Activated CD4-positive, alpha-beta T cell treated with anti-CD3 and anti-CD28 coated beads, Interleukin-2, amount 10 ng/mL, durations not matched to agents 24 days and 14 days (primary cell): Measurements from ENCODE around the gene MIB2. TPM values are rescaled to one million over a fixed set of nuclear protein-coding genes. Genes with fewer than 3 reads are reported as not detected.
"Not testable (repeated sequence)": the region's sequence is repeated elsewhere in the genome, so short reads cannot be mapped to it uniquely, and the experiment has no call there.

ENCODE experiments used
- DNase-seq: peaks from one replicate; pipeline ENCODE4 v3.0.0; 2022
- H3K27ac Mint-ChIP-seq: one replicate; pipeline ENCODE4 v1.8.0; 2022; ENCODE audit warnings: mild to moderate bottlenecking, mixed read lengths
- H3K27me3 Mint-ChIP-seq: one replicate; pipeline ENCODE4 v1.8.0; 2022; ENCODE audit warnings: mixed read lengths
- H3K36me3 Mint-ChIP-seq: one replicate; pipeline ENCODE4 v1.8.0; 2022; ENCODE audit warnings: low read depth, mild to moderate bottlenecking, mixed read lengths
- H3K4me1 Mint-ChIP-seq: one replicate; pipeline ENCODE4 v1.8.0; 2021; ENCODE audit warnings: mixed read lengths
- H3K4me3 Mint-ChIP-seq: one replicate; pipeline ENCODE4 v1.8.0; 2022; ENCODE audit warnings: mild to moderate bottlenecking, moderate library complexity, mixed read lengths
- H3K9me3 Mint-ChIP-seq: one replicate; pipeline ENCODE4 v1.8.0; 2021; ENCODE audit warnings: mixed read lengths
- intact Hi-C: fragments of 100-400 bp; cut with micrococcal nuclease; formaldehyde crosslinking; loops from one replicate; pipeline ENCODE4 v1.15.1; 2023
- total RNA-seq: library from RNA; stranded (reverse); gene quantifications from 2 replicates; pipeline ENCODE4 v1.2.3, GENCODE V29; 2022

MIB2 gene
- total RNA-seq, 1 donor from 2014 or later, result 32.7 TPM

DNA sequence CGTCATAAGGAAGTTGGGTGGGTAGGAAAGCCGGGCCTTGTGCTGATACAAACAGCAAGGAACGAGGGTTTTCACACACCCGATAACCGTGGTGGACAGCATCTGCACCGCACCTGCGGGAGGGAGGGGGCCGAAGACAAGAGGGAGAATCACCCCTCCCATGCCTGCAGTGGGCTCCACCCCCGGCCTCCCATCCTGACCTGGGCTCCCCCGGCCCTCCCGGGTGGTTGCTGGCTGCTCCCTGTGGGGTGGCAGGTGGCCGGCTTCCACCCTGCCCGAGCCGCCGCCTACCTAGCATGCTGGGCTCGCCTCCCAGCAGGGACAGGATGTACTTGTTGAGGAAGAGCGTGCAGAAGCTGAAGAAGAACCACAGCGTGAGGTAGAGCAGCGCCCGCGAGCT, 60.8 kb downstream of the MIB2 start:
- intact Hi-C loops, H3K4me3 Mint-ChIP-seq, H3K27me3 Mint-ChIP-seq, DNase-seq, H3K27ac Mint-ChIP-seq, H3K9me3 Mint-ChIP-seq: not testable (repeated sequence)
- Mint-ChIP-seq H3K4me1 (peaks cover 20% of the 10 kb centered on the region), H3K36me3 (peaks cover 14% of the 10 kb centered on the region)

- H3K4me1 Mint-ChIP-seq, result peaks cover 20% of the 10 kb centered on the region
- H3K4me3 Mint-ChIP-seq, result peak overlapping the region; percentile 77
- no peaks in the 10 kb centered on the region for H3K27me3 Mint-ChIP-seq
- H3K9me3 Mint-ChIP-seq, result no peaks in the 10 kb centered on the region
- peak overlapping the region; percentile 88 for H3K27ac Mint-ChIP-seq
- DNase-seq, result peak; percentile 83
- peaks cover 9% of the 10 kb centered on the region for H3K36me3 Mint-ChIP-seq
- intact Hi-C loops, result no loop called here
These were observed 62.6 kb downstream of the MIB2 start for GRCh38 chr1:1677718-1678580.

GRCh38 chr1:1678581-1679380, 63.5 kb downstream of the MIB2 start:
- H3K27ac Mint-ChIP-seq, result peak overlapping the region; percentile 88
- intact Hi-C loops, result no loop called here
- no peaks in the 10 kb centered on the region for H3K9me3 Mint-ChIP-seq
- H3K4me3 Mint-ChIP-seq, result peak overlapping the region; percentile 77
- H3K36me3 Mint-ChIP-seq, result peaks cover 11% of the 10 kb centered on the region
- H3K4me1 Mint-ChIP-seq, result peaks cover 20% of the 10 kb centered on the region
- H3K27me3 Mint-ChIP-seq, result no peaks in the 10 kb centered on the region
- DNase-seq, result peak; percentile 86

Other genes with a start within 250 kb of the MIB2 start
- gene AURKAIP1, start 240.3 kb upstream of the MIB2 start, total RNA-seq, result 142 and 146 TPM in 2 replicates
- 144 and 146 TPM in 2 replicates for gene CCNL2, start 216.2 kb upstream of the MIB2 start, total RNA-seq
- gene MRPL20, start 208.2 kb upstream of the MIB2 start, total RNA-seq, result 187 and 194 TPM in 2 replicates
- gene ANKRD65, start 194.2 kb upstream of the MIB2 start, total RNA-seq, result not detected in 2 replicates
- gene VWA1, start 179.8 kb upstream of the MIB2 start, total RNA-seq, result 4.9 and 5.2 TPM in 2 replicates
- gene ATAD3C, start 165.8 kb upstream of the MIB2 start, total RNA-seq, result 0.40 and 0.75 TPM in 2 replicates
- gene ATAD3B, start 143.7 kb upstream of the MIB2 start, total RNA-seq, result 98.0 and 98.5 TPM in 2 replicates
- gene ATAD3A, start 103.3 kb upstream of the MIB2 start, total RNA-seq, result 102 and 107 TPM in 2 replicates
- gene TMEM240, start 74.9 kb upstream of the MIB2 start, total RNA-seq, result 0.52 TPM in 1 of 2 replicates, not detected in the other
- gene SSU72, start 40.6 kb upstream of the MIB2 start, total RNA-seq, result 134 TPM in 2 replicates
- gene FNDC10, start 15.4 kb upstream of the MIB2 start, total RNA-seq, result 14.3 and 15.9 TPM in 2 replicates
- gene MMP23B, start 16.7 kb downstream of the MIB2 start, total RNA-seq, result 1.2 and 1.5 TPM in 2 replicates
- 38.0 and 40.4 TPM in 2 replicates for gene CDK11B, start 43.5 kb downstream of the MIB2 start, total RNA-seq
- 40.3 and 41.5 TPM in 2 replicates for gene SLC35E2B, start 77.3 kb downstream of the MIB2 start, total RNA-seq
- 68.3 and 70.4 TPM in 2 replicates for gene CDK11A, start 108.9 kb downstream of the MIB2 start, total RNA-seq
- 91.3 and 94.5 TPM in 2 replicates for gene NADK, start 163.0 kb downstream of the MIB2 start, total RNA-seq